22Rv1 (cell line): Measurements from ENCODE around the gene APBB2.

Experiments
- CTCF ChIP-seq: fragments of 450-650 bp; IDR thresholded peaks from 2 replicates; pipeline ENCODE4 v1.5.1; 2017; ENCODE audit warnings: mild to moderate bottlenecking
- ZFX ChIP-seq: fragments of 450-650 bp; IDR thresholded peaks from 2 replicates; pipeline ENCODE4 v1.6.1; 2017; ENCODE audit warnings: antibody characterized with exemption, borderline replicate concordance

- TF ChIP-seq CTCF (no peak), ZFX (no peak)
These were observed 308.9 kb downstream of the APBB2 start for GRCh38 chr4:40905414-40905813.
